Chondrocyte (in vitro differentiated cells): ENCODE data around the gene LTB4R. TPM values are rescaled to one million over a fixed set of nuclear protein-coding genes. Genes with fewer than 3 reads are reported as not detected.
A peak's percentile ranks its signal among the peaks of the same experiment; 100 is the strongest.

Source experiments
- DNase-seq: peaks from one replicate; pipeline ENCODE4 v3.0.0; 2021; ENCODE audit warnings: mixed read lengths, low spot score
- H3K27ac Mint-ChIP-seq: one replicate; pipeline ENCODE4 v1.8.0; 2021; ENCODE audit warnings: mild to moderate bottlenecking, moderate library complexity, mixed read lengths; ENCODE audit not compliant: unreplicated experiment
- H3K27me3 Mint-ChIP-seq: 2 replicates; pipeline ENCODE4 v1.8.0; 2021; ENCODE audit warnings: low read depth, mixed read lengths
- H3K36me3 Mint-ChIP-seq: 2 replicates; pipeline ENCODE4 v1.8.0; 2021; ENCODE audit warnings: low read depth, mixed read lengths
- H3K4me1 Mint-ChIP-seq: 2 replicates; pipeline ENCODE4 v1.8.0; 2021; ENCODE audit warnings: low read depth, mild to moderate bottlenecking, mixed read lengths
- H3K4me3 Mint-ChIP-seq: one replicate; pipeline ENCODE4 v1.8.0; 2021; ENCODE audit warnings: mild to moderate bottlenecking, moderate library complexity, mixed read lengths; ENCODE audit not compliant: unreplicated experiment
- H3K9me3 Mint-ChIP-seq: 2 replicates; pipeline ENCODE4 v1.8.0; 2021; ENCODE audit warnings: low read depth, mixed read lengths
- total RNA-seq: library from RNA; stranded (reverse); gene quantifications from 3 replicates; pipeline ENCODE4 v1.2.1, GENCODE V29; 2021
- TF ChIP-seq, protein P1 (sequence below): fragments of 200-600 bp; sonication (generic); IDR thresholded peaks from 2 replicates; pipeline ENCODE4 v1.5.0; 2021; ENCODE audit warnings: antibody characterized with exemption, mild to moderate bottlenecking, moderate library complexity

The LTB4R gene
- total RNA-seq, 1 donor from 2014 or later, result 7.3 TPM

DNA sequence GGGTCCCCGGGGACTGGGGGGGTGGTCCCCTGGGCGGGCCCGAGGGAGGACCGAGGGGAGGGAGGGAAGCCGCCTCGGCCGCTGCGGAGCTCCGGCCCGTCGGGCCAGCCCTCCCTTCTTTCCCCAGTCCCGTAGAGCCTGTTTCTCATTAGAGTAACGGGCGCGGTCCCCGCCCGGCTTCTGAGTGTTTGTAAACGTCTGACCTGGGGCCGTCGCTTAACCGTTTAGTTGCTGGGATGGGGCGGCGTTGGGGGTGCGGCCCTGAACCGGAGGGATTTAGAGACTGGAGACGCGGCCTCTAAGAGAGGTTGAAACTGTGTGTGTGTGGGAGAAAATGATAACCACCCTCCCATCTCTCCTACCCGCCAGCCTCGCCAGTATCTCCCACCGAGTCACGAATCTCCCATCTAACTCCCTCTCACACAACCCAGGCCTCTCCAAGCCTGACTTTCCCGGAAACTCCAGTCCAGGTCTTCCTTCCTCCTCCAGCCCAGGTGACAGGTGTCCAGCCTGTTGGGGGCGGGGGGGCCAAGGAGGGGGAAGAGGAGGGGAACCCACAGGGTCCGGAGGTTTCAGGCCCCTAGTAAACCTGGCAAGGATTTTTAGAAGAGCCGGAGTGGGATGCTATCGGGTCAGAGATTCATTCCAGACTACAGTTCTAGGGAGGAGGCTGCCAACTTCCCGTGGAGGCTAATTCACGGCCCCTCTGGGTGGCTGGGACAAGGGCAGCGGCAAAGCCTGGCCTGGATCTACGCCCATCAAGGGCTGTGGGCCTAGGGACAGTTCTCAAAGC, 55.6 kb downstream of the LTB4R start:
- H3K36me3 Mint-ChIP-seq, result peaks cover 2% of the 10 kb centered on the region
- DNase-seq, result peak; percentile 97
- H3K27me3 Mint-ChIP-seq, result no peaks in the 10 kb centered on the region
- H3K4me1 Mint-ChIP-seq, result peaks cover 34% of the 10 kb centered on the region
- no peaks in the 10 kb centered on the region for H3K9me3 Mint-ChIP-seq
- peak overlapping the region; percentile 98 for H3K27ac Mint-ChIP-seq
- peak overlapping the region; percentile 92 for H3K4me3 Mint-ChIP-seq
- TF ChIP-seq, protein P1, sequence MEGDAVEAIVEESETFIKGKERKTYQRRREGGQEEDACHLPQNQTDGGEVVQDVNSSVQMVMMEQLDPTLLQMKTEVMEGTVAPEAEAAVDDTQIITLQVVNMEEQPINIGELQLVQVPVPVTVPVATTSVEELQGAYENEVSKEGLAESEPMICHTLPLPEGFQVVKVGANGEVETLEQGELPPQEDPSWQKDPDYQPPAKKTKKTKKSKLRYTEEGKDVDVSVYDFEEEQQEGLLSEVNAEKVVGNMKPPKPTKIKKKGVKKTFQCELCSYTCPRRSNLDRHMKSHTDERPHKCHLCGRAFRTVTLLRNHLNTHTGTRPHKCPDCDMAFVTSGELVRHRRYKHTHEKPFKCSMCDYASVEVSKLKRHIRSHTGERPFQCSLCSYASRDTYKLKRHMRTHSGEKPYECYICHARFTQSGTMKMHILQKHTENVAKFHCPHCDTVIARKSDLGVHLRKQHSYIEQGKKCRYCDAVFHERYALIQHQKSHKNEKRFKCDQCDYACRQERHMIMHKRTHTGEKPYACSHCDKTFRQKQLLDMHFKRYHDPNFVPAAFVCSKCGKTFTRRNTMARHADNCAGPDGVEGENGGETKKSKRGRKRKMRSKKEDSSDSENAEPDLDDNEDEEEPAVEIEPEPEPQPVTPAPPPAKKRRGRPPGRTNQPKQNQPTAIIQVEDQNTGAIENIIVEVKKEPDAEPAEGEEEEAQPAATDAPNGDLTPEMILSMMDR, result no peak

Other genes with a start within 250 kb of the LTB4R start
- gene CPNE6, start 239.9 kb upstream of the LTB4R start, total RNA-seq, result not detected in 3 replicates
- gene PCK2, start 217.2 kb upstream of the LTB4R start, total RNA-seq, result 18.7 to 126 TPM (median 118 TPM) in 3 replicates
- 30.7 to 41.5 TPM (median 32.9 TPM) in 3 replicates for gene DCAF11, start 196.7 kb upstream of the LTB4R start, total RNA-seq
- 1.2 to 1.6 TPM (median 1.3 TPM) in 3 replicates for gene NRL, start 196.6 kb upstream of the LTB4R start, total RNA-seq
- gene FITM1, start 180.8 kb upstream of the LTB4R start, total RNA-seq, result 0.27 TPM in 1 of 3 replicates, not detected in the others
- 59.2 to 76.1 TPM (median 64.9 TPM) in 3 replicates for gene PSME1, start 175.3 kb upstream of the LTB4R start, total RNA-seq
- gene EMC9, start 169.9 kb upstream of the LTB4R start, total RNA-seq, result 14.0 to 15.3 TPM (median 14.8 TPM) in 3 replicates
- 53.6 to 78.7 TPM (median 59.7 TPM) in 3 replicates for gene PSME2, start 164.9 kb upstream of the LTB4R start, total RNA-seq
- gene RNF31, start 164.0 kb upstream of the LTB4R start, total RNA-seq, result 38.8 to 50.6 TPM (median 45.8 TPM) in 3 replicates
- 28.9 to 38.4 TPM (median 37.8 TPM) in 3 replicates for gene IRF9, start 150.2 kb upstream of the LTB4R start, total RNA-seq
- gene REC8, start 139.4 kb upstream of the LTB4R start, total RNA-seq, result 4.4 to 7.9 TPM (median 5.0 TPM) in 3 replicates
- gene IPO4, start 122.7 kb upstream of the LTB4R start, total RNA-seq, result 26.7 to 46.2 TPM (median 27.4 TPM) in 3 replicates
- 60.3 to 92.0 TPM (median 61.0 TPM) in 3 replicates for gene TM9SF1, start 116.1 kb upstream of the LTB4R start, total RNA-seq
- 0.46 TPM in 1 of 3 replicates, not detected in the others for gene TSSK4, start 105.8 kb upstream of the LTB4R start, total RNA-seq
- gene CHMP4A, start 98.0 kb upstream of the LTB4R start, total RNA-seq, result 33.1 to 36.1 TPM (median 35.3 TPM) in 3 replicates
- gene MDP1, start 95.4 kb upstream of the LTB4R start, total RNA-seq, result 23.2 to 25.7 TPM (median 23.6 TPM) in 3 replicates
- 154 to 169 TPM (median 159 TPM) in 3 replicates for gene NEDD8, start 79.1 kb upstream of the LTB4R start, total RNA-seq
- 43.1 to 66.5 TPM (median 47.9 TPM) in 3 replicates for gene GMPR2, start 78.6 kb upstream of the LTB4R start, total RNA-seq
- 60.1 to 85.5 TPM (median 72.6 TPM) in 3 replicates for gene TINF2, start 68.9 kb upstream of the LTB4R start, total RNA-seq
- gene TGM1, start 48.3 kb upstream of the LTB4R start, total RNA-seq, result 3.2 to 5.0 TPM (median 3.3 TPM) in 3 replicates
- gene RABGGTA, start 39.9 kb upstream of the LTB4R start, total RNA-seq, result 27.0 to 34.9 TPM (median 27.4 TPM) in 3 replicates
- gene DHRS1, start 11.7 kb upstream of the LTB4R start, total RNA-seq, result 25.6 to 41.4 TPM (median 29.3 TPM) in 3 replicates
- 19.4 to 30.4 TPM (median 20.7 TPM) in 3 replicates for gene NOP9, start 11.7 kb upstream of the LTB4R start, total RNA-seq
- not detected in 3 replicates for gene CIDEB, start 3.5 kb upstream of the LTB4R start, total RNA-seq
- gene LTB4R2, start 1.4 kb upstream of the LTB4R start, total RNA-seq, result 8.8 to 18.4 TPM (median 9.1 TPM) in 3 replicates
- 1.5 to 5.2 TPM (median 3.3 TPM) in 3 replicates for gene ADCY4, start 23.6 kb downstream of the LTB4R start, total RNA-seq
- 0.80 to 1.3 TPM (median 0.90 TPM) in 3 replicates for gene RIPK3, start 28.5 kb downstream of the LTB4R start, total RNA-seq
- 93.4 to 99.2 TPM (median 97.7 TPM) in 3 replicates for gene NFATC4, start 56.7 kb downstream of the LTB4R start, total RNA-seq
- gene NYNRIN, start 87.5 kb downstream of the LTB4R start, total RNA-seq, result 20.0 to 32.1 TPM (median 21.0 TPM) in 3 replicates
- gene CBLN3, start 118.2 kb downstream of the LTB4R start, total RNA-seq, result 5.2 to 6.1 TPM (median 5.5 TPM) in 3 replicates
- gene KHNYN, start 118.5 kb downstream of the LTB4R start, total RNA-seq, result 44.4 to 53.8 TPM (median 53.7 TPM) in 3 replicates
- 34.6 to 52.9 TPM (median 35.3 TPM) in 3 replicates for gene SDR39U1, start 131.3 kb downstream of the LTB4R start, total RNA-seq
- not detected in 3 replicates for gene CMA1, start 196.8 kb downstream of the LTB4R start, total RNA-seq